GM19372 (cell line): ENCODE data around the gene OLFM4.

ENCODE experiments used
- ATAC-seq: cut with Tn5 transposase; IDR thresholded peaks from one replicate; pipeline ENCODE4 v1.9.1; 2021; ENCODE audit warnings: mild to moderate bottlenecking, low read depth, moderate library complexity; ENCODE audit not compliant: unreplicated experiment

The OLFM4 gene

GRCh38 chr13:53028637-53029203 is at the start of gene OLFM4:
Gene OLFM4, plus strand, starts transcription at chr13:53028813. Its CDS starts 24 bp downstream, at chr13:53028837.
- no peak for ATAC-seq

- no peak for ATAC-seq
These were observed 49.6 kb upstream of the OLFM4 start for GRCh38 chr13:52978989-52979388.

GRCh38 chr13:52980695-52981094 is 47.9 kb upstream of the OLFM4 start:
- no peak for ATAC-seq

GRCh38 chr13:52983836-52984235 is 44.8 kb upstream of the OLFM4 start:
- no peak for ATAC-seq

GRCh38 chr13:52984881-52985363 is 43.7 kb upstream of the OLFM4 start:
- no peak for ATAC-seq

GRCh38 chr13:52991344-52992020 is 37.1 kb upstream of the OLFM4 start:
- no peak for ATAC-seq

- no peak for ATAC-seq
These were observed 36.5 kb upstream of the OLFM4 start for GRCh38 chr13:52992110-52992509.

GRCh38 chr13:52994051-52994450 is 34.6 kb upstream of the OLFM4 start:
- ATAC-seq = no peak

GRCh38 chr13:52994865-52995264 is 33.7 kb upstream of the OLFM4 start:
- no peak for ATAC-seq

- ATAC-seq = no peak
These were observed 32.7 kb upstream of the OLFM4 start for GRCh38 chr13:52995946-52996345.

- ATAC-seq = no peak
These were observed 30.4 kb upstream of the OLFM4 start for GRCh38 chr13:52997951-52998876.

GRCh38 chr13:52999093-52999696 is 29.4 kb upstream of the OLFM4 start:
- ATAC-seq = no peak

- no peak for ATAC-seq
These were observed 27.0 kb upstream of the OLFM4 start for GRCh38 chr13:53001444-53002225.

- ATAC-seq = no peak
These were observed 24.0 kb upstream of the OLFM4 start for GRCh38 chr13:53004573-53004972.

GRCh38 chr13:53005626-53006025 is 23.0 kb upstream of the OLFM4 start:
- no peak for ATAC-seq

- no peak for ATAC-seq
These were observed 20.7 kb upstream of the OLFM4 start for GRCh38 chr13:53007872-53008271.

GRCh38 chr13:53010374-53011105 is 18.1 kb upstream of the OLFM4 start:
- ATAC-seq = no peak

GRCh38 chr13:53012707-53013106 is 15.9 kb upstream of the OLFM4 start:
- ATAC-seq = peak; percentile 71

- ATAC-seq = no peak
These were observed 15.5 kb upstream of the OLFM4 start for GRCh38 chr13:53013113-53013512.
